ENCODE results near the gene MED27.

DNA sequence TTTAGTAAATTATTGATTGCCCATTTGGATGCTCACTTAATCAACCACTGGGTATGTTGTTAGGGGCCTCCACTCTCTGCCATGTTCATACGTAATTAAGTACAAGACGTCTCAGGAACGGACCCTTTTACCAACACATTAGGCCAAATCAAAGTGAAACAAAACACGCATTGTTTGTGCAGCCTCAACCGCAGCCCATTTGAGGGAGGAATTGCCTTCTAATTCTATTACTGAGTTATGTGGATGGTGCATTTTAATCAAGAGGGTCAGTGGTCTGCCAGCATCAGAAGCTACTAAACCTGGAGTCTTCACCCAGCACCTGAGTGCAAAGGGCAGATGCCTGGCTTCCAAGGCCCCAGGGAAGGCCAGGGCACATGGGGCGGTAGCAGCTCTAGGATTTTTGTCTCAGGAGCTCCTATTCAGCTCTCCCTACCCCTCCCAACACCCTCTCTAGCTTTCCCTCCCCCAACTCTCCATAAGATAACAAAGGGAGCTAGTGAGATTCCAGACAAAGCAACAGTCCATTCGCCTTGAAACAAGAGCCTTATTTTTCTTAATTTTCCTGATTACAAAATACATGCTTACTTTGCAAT lies 7.9 kb upstream of the MED27 start:
- TF ChIP-seq RFX5 (IDR thresholded peaks at IDR 0.05; ENCODE audit: borderline replicate concordance, low read depth, low read length) (no peak), EGR1 (IDR thresholded peaks at IDR 0.05; ENCODE audit: borderline replicate concordance, low read depth, low read length) (no peak), CHD2 (IDR thresholded peaks at IDR 0.05; ENCODE audit: low read length) (no peak), POLR2A (IDR thresholded peaks at IDR 0.05; ENCODE audit: control extremely low read depth in 1 of 2, low read depth in 2 of 2, low read length in 2 of 2) (no peak), TEAD4 (IDR thresholded peaks at IDR 0.05; ENCODE audit: low read depth, low read length) (no peak), GTF2F1 (IDR thresholded peaks at IDR 0.05; ENCODE audit: borderline replicate concordance, low read depth, low read length) (no peak), POLR2AphosphoS5 (IDR thresholded peaks at IDR 0.05; ENCODE audit: low read depth, low read length) (no peak), ZNF274 (IDR thresholded peaks at IDR 0.05; ENCODE audit: borderline replicate concordance, extremely low read depth, low read length) (no peak), GABPA (IDR thresholded peaks at IDR 0.05; ENCODE audit: borderline replicate concordance, insufficient read depth, low read length) (no peak), JUND (IDR thresholded peaks at IDR 0.05; ENCODE audit: low read length) (no peak), CBX5 (IDR thresholded peaks at IDR 0.05; ENCODE audit: low read depth, low read length) (no peak)
- TF ChIP-seq, protein P1, sequence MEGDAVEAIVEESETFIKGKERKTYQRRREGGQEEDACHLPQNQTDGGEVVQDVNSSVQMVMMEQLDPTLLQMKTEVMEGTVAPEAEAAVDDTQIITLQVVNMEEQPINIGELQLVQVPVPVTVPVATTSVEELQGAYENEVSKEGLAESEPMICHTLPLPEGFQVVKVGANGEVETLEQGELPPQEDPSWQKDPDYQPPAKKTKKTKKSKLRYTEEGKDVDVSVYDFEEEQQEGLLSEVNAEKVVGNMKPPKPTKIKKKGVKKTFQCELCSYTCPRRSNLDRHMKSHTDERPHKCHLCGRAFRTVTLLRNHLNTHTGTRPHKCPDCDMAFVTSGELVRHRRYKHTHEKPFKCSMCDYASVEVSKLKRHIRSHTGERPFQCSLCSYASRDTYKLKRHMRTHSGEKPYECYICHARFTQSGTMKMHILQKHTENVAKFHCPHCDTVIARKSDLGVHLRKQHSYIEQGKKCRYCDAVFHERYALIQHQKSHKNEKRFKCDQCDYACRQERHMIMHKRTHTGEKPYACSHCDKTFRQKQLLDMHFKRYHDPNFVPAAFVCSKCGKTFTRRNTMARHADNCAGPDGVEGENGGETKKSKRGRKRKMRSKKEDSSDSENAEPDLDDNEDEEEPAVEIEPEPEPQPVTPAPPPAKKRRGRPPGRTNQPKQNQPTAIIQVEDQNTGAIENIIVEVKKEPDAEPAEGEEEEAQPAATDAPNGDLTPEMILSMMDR (IDR thresholded peaks at IDR 0.05; ENCODE audit: control extremely low read depth in 1 of 3, insufficient read depth in 1 of 3, low read depth in 1 of 3, low read length in 3 of 3), result no peak
